ENCODE results near the gene KLHDC4.

DNA sequence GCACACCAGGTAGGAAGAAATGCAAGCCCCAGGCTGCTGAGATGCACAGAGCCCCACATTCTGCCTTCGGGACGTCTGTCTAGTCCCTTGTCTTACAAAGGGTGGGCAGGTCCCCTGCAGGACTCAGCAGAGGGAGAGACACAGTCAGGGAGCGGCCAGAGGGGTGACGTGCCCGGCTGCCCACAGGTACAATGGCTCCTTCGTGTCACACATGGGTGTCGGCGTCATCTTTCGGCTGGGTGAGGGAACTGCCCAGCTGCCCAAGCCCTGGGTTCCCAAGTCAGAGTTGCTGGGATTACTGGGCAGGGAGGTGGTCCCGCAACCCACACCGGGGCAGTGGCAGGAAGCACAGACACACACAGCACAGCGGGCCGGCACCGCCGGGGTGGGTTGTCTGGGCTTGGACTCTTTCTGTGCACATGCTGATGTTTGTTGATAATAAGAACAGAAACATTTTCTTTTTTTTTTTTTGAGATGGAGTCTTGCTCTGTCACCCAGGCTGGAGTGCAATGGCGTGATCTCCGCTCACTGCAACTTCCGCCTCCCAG is 82.9 kb downstream of the KLHDC4 start:
- TF ChIP-seq, protein P1, sequence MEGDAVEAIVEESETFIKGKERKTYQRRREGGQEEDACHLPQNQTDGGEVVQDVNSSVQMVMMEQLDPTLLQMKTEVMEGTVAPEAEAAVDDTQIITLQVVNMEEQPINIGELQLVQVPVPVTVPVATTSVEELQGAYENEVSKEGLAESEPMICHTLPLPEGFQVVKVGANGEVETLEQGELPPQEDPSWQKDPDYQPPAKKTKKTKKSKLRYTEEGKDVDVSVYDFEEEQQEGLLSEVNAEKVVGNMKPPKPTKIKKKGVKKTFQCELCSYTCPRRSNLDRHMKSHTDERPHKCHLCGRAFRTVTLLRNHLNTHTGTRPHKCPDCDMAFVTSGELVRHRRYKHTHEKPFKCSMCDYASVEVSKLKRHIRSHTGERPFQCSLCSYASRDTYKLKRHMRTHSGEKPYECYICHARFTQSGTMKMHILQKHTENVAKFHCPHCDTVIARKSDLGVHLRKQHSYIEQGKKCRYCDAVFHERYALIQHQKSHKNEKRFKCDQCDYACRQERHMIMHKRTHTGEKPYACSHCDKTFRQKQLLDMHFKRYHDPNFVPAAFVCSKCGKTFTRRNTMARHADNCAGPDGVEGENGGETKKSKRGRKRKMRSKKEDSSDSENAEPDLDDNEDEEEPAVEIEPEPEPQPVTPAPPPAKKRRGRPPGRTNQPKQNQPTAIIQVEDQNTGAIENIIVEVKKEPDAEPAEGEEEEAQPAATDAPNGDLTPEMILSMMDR (IDR thresholded peaks at IDR 0.05) = no peak
- no peak for TF ChIP-seq POLR2A (IDR thresholded peaks at IDR 0.05)

Data from upper lobe of left lung (tissue), 4 donors.